T47D (cell line): Measurements from ENCODE around the gene CFAP68.

Source experiments
- DNase-seq, 2 experiments: peaks; one replicate each; pipeline versions ENCODE4 v3.0.0 to v3.0.0-alpha.2; 2011 to 2012; ENCODE audit warnings: low read depth in 1 of 2, low spot score in 1 of 2
- JUND ChIP-seq: IDR thresholded peaks from 2 replicates; pipeline ENCODE4 v1.6.1; 2012; ENCODE audit warnings: low read depth
- in situ Hi-C: cut with HindIII; loops from 2 replicates; pipeline ENCODE4 v1.10.0; 2016; ENCODE audit warnings: low sequenced_read_pairs, low pct_unique_long_range_greater_than_20kb

Gene CFAP68

GRCh38 chr11:111845276-111846028 lies 33.9 kb upstream of the CFAP68 start:
- in situ Hi-C loops = no loop called here
- DNase-seq = no peak
- TF ChIP-seq JUND = no peak

DNA sequence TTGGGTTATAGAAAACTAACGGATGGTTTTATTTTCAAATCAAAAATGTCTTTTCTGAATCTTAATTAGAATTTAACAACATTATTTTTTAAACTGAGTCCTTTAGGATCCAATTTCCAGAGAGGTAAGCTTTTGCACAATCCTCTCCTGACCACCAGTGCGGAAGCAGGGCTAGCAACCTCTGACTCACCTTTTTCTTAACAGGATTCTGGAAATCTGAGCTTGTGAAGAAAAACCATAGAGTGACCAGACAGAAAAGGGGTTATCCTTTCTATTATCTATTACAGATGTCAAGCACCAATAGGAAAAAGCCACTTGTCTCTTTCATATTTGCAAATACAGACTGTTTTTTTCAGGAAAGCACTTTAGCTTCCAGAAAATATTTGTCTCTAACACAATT lies 33.3 kb upstream of the CFAP68 start:
- TF ChIP-seq JUND = no peak
- no peak for DNase-seq
- in situ Hi-C loops = no loop called here

DNA sequence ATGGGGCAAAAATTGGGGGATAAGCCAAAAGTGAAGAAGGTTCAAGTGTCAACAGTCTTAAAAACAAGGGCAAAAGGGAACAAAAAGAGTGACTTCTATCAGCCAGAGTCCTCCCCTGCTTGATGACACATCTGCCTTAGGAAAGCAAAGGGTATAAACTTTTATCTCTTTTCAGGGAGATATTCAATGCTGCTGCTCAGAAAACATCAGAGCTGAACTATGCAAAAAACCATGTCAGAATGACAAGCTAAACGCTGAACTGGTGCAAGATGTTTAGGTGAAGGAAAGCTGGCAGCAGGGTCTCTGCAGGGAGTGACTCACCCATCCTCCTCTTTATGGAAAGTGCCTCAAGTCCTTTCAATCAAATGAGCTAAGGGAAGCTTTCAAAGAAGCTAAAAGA lies 32.7 kb upstream of the CFAP68 start:
- no peak for DNase-seq
- TF ChIP-seq JUND = no peak
- in situ Hi-C loops = no loop called here

DNA sequence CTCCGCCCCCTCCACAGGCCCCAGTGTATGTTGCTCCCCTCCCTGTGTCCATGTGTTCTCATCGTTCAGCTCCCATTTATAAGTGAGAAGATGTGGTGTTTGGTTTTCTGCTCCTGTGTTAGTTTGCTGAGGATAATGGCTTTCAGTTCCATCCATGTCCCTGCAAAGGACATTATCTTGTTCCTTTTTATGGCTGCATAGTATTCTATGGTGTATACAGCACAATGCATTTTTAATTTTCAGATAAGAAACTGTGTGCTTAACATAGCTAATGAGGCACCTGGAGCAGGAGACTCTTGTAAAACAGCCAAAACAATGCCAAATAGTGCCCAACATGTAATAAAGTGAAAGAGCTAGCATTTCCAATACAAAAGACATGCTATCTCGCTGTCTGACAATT lies 29.7 kb upstream of the CFAP68 start:
- in situ Hi-C loops = no loop called here
- no peak for DNase-seq
- no peak for TF ChIP-seq JUND

DNA sequence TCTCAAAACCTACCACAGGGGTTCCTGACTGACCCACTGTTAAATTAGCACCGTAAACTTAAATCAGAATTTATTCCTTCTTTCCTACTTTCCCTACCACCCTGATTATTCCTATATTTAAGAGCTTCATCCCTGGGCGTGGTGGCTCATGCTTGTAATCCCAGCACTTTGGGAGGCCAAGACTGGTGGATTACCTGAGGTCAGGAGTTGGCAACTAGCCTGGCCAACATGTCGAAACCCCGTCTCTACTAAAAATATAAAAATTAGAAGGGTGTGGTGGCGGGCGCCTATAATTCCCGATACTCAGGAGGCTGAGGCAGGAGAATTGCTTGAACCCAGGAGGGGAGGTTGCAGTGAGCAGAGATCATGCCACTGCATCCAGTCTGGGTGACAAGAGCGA lies 28.3 kb upstream of the CFAP68 start:
- no peak for TF ChIP-seq JUND
- in situ Hi-C loops = no loop called here
- no peak for DNase-seq

DNA sequence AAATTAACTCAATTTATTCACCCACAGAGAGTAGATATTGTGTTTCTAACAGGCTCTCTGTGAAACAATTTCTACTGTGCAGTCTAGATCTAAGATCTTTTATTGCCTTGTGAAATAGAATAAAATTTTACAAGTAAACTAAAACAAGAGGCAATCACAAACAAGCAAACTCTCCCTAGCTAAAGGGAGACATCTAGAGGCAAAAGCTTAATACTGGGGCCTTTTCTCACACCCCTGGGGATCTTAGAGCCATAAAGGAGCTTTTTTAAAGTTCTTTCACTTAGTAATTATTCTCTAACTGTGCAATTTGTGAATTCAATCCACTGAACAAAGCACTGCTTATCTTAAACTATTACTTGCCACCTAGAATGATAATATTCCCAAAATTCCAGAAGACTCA lies 27.7 kb upstream of the CFAP68 start:
- peak in 1 of 2 experiments; percentile 48 for DNase-seq
- TF ChIP-seq JUND = no peak
- in situ Hi-C loops = no loop called here

GRCh38 chr11:111852103-111852502 lies 27.2 kb upstream of the CFAP68 start:
- in situ Hi-C loops = no loop called here
- no peak for DNase-seq
- no peak for TF ChIP-seq JUND

- in situ Hi-C loops = no loop called here
- TF ChIP-seq JUND = no peak
- no peak for DNase-seq
Observed at GRCh38 chr11:111855506-111855905, 23.8 kb upstream of the CFAP68 start.

DNA sequence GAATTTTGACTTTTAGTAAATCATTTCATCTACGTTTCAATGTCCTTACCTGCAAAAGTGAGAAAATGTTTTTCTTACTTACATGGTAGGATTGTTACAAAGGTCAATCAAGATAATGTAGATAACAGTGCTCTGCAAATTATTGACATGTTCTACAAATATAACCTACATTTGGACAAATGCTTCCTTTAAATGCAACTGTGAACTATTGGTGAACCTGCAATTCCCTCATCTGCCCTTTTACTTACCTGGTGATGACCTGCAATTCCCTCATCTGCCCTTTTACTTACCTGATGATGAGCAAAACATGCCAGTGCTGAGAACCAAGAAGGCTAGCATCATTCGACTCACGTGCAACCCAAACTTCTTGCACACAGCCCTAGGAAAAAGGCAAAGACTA lies 19.1 kb upstream of the CFAP68 start:
- TF ChIP-seq JUND = no peak
- in situ Hi-C loops = no loop called here
- DNase-seq = no peak

DNA sequence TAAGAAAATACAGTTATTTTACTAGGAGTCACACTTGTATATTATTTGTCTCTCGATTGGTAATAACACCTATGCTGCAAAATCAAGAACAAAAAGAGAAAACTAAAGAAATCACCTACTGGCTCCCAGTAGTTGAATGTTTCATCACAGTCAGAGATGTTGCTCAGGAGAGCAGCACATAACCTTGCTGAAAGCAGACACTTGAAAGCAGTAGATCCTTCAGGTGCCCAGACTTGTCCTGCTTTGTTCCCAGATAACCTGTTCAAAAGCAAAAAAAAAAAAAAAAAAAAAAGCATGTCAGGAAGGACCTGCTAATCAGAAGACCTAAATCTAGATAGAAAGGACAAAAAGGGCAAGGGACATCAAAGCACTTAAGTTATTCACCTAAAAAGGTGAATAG lies 9.2 kb upstream of the CFAP68 start:
- no peak for TF ChIP-seq JUND
- in situ Hi-C loops = no loop called here
- DNase-seq = no peak

DNA sequence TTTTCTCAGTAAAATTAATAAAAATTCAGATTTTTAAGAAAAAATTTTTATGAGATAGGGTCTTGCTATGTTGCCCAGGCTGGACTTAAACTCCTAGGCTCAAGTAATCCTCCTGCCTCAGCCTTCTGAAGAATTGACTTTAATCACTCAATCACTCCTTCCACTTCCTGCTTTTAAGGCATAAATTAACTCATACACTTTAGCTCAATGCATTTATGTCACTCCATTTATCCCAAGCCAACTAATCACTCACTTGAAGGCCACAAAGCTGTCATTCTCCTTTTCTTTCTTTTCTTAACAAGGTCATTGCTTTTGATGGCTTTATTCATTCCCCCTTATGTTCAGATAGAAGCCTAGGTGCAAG lies 8.8 kb upstream of the CFAP68 start:
- in situ Hi-C loops = no loop called here
- TF ChIP-seq JUND = no peak
- DNase-seq = no peak

DNA sequence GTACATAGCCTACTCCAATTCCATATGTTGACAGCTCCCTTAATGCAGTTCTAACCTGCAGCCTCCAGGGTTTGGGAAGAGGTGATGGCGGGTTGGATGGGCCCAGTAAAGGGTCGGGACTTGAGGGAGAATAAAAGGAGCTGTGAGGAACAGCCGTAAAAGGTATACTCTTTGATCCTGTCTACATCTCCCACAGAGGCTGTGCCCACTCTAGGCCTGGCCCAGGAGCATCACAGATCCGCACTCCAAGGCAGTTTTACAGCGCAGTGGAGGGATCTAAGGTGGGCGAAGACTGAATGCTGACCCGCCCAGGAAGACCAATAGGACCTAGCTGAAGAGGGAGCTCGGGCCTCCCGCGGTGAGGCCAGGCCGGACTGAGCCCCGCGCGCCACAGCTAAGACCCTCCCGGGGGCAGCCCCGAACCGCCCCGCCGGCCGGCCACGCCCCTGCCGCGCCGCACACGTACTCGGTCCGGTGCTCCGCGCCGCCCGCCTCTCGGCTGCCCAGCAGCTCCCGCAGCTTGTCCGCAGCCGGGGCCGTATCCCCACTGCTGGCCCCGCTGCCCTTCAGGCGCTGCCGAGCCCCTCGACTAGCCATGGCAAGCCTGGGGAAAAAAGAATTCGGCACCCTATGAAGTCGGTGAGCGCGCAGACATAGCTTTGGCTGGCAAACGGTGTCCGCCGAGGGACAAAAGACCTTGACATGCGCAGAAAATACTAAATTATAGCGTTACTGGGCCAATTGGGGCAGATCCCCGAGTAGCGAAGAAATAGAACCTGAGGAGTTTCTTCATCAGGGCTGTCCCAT lies 8.3 kb upstream of the CFAP68 start, which contains the start of gene ALG9:
TSS of gene ALG9 (minus strand) at position 696 of the 807 bp plus-strand sequence. CDS start at position 597, 99 bp downstream.
- in situ Hi-C loops = no loop called here
- no peak for TF ChIP-seq JUND

GRCh38 chr11:111871693-111872161 lies 7.6 kb upstream of the CFAP68 start:
- in situ Hi-C loops = no loop called here
- no peak for DNase-seq
- TF ChIP-seq JUND = no peak

More for the DNA sequence above, 8.3 kb upstream of the CFAP68 start, which contains the start of gene ALG9:
- DNase-seq = peak; percentile 81 to 90

DNA sequence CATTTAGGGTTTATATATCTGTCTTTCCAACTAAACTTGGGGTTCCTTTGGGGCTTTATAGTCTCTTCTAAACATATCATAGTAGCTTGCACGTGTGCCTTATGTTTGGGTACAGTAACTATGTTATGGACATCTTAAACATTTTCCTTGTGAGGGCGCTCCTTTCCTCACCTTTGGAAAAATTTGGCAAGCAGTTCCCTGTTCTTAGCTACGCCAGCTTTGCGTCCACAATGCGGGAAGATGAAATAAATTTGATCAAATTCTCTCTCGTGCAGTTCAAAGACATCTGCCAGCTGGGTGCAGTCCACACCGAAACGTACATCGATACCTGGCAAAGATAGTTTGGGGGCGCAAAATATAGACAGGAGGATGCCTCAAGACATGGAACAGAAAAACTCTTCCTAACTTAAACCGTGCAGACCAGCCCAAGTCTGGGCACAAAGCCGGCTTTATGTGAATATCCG lies 924 bp upstream of the CFAP68 start:
- DNase-seq = peak; percentile 18 to 73
- TF ChIP-seq JUND = no peak
- in situ Hi-C loops = no loop called here
